ENCODE data around the gene ASIC2. TPM values are rescaled to one million over a fixed set of nuclear protein-coding genes. Genes with fewer than 3 reads are reported as not detected.

ASIC2 gene
- total RNA-seq, 3 donors from 2014 or later, result 0.15 to 0.16 TPM; not detected in 1

DNA sequence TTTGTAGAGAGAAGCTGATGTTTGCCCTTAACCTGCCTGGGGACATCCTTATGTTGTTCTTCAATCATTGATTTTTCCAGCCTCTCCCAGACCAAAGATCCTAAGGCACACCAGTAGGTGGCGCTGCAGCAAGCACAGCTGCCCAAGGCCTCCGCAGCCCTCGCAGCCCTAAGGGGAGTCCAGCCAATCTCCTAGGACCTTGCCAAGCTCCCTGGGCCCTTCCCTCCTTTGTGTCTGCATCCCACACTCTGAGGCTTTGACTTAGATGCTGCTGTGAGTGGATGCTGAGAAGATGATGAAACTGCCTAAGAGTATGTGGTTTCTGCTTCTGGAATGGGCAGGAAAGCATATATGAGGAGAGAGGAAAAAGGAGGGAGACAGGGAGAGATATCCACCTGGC is 254.4 kb downstream of the ASIC2 start:
- intact Hi-C loops (cut with DNase I; ENCODE audit: low total_unique reads), result no loop called here
- DNase-seq (ENCODE audit: low spot score in 2 of 2), result no peak
- H3K4me1 ChIP-seq, result no peaks in the 10 kb centered on the region
- H3K4me3 ChIP-seq, result no peak overlapping the region
- TF ChIP-seq POLR2A (IDR thresholded peaks at IDR 0.05), result no peak
- TF ChIP-seq, protein P1, sequence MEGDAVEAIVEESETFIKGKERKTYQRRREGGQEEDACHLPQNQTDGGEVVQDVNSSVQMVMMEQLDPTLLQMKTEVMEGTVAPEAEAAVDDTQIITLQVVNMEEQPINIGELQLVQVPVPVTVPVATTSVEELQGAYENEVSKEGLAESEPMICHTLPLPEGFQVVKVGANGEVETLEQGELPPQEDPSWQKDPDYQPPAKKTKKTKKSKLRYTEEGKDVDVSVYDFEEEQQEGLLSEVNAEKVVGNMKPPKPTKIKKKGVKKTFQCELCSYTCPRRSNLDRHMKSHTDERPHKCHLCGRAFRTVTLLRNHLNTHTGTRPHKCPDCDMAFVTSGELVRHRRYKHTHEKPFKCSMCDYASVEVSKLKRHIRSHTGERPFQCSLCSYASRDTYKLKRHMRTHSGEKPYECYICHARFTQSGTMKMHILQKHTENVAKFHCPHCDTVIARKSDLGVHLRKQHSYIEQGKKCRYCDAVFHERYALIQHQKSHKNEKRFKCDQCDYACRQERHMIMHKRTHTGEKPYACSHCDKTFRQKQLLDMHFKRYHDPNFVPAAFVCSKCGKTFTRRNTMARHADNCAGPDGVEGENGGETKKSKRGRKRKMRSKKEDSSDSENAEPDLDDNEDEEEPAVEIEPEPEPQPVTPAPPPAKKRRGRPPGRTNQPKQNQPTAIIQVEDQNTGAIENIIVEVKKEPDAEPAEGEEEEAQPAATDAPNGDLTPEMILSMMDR (IDR thresholded peaks at IDR 0.05), result peak in 1 of 3 donors; percentile 24
- H3K27ac ChIP-seq, result no peak overlapping the region
- H3K36me3 ChIP-seq, result no peaks in the 10 kb centered on the region
- H3K9me3 ChIP-seq, result no peaks in the 10 kb centered on the region
- H3K27me3 ChIP-seq, result peaks cover 0 to 7% of the 10 kb centered on the region in 2 donors

DNA sequence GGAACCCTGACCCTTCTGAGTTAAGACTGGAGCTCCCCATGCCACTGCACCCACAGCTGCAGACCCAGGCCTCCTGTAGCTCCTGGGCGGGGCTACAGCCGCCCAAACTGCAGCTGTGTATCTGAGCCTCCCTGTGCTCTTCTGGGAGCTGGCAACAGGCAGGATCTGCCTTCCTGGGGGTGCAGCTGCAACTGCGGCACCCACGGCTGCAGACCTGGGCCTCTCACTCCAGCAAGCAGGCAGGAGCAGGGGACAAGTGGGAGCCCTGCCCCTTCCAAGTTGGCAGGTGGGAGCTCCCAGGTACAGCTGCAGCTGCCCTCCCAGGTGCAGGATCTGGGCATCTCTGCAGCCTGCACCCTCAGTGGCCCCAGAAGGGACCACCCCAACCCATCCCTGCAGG is 259.9 kb downstream of the ASIC2 start:
- H3K27ac ChIP-seq, result no peak overlapping the region
- H3K4me3 ChIP-seq, result no peak overlapping the region
- H3K9me3 ChIP-seq, result no peaks in the 10 kb centered on the region
- no peaks in the 10 kb centered on the region for H3K36me3 ChIP-seq
- no peaks in the 10 kb centered on the region for H3K4me1 ChIP-seq
- intact Hi-C loops (cut with DNase I; ENCODE audit: low total_unique reads), result no loop called here
- H3K27me3 ChIP-seq, result peaks cover 0 to 12% of the 10 kb centered on the region in 2 donors
- TF ChIP-seq POLR2AphosphoS5 (IDR thresholded peaks at IDR 0.05) (no peak), POLR2A (IDR thresholded peaks at IDR 0.05) (no peak)
- TF ChIP-seq, protein P1 (IDR thresholded peaks at IDR 0.05), result no peak
- DNase-seq (ENCODE audit: low spot score in 2 of 2), result no peak

DNA sequence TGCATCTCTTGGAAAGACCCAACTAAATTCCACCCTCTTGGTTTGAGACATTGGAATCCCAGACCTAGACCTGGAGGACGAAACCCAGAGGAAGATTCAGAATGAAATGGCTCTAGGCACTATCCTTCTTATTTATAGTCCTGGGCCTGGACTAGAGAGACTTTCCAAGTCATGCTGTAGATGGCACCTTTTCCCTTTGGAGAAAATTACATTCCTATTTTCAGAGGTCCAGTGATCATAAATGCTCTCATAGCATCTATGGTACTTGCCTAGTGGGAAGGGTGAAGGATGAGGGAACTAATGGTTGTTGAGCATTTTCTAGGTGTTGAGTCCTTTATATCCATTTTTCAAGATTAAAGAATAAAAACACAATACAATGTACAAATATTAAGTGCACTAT is 264.3 kb downstream of the ASIC2 start:
- intact Hi-C loops (cut with DNase I; ENCODE audit: low total_unique reads), result no loop called here
- no peaks in the 10 kb centered on the region for H3K9me3 ChIP-seq
- DNase-seq (ENCODE audit: low spot score in 2 of 2), result no peak
- no peak overlapping the region for H3K4me3 ChIP-seq
- TF ChIP-seq POLR2A (IDR thresholded peaks at IDR 0.05) (no peak), POLR2AphosphoS5 (IDR thresholded peaks at IDR 0.05) (no peak)
- TF ChIP-seq, protein P1 (IDR thresholded peaks at IDR 0.05), result no peak
- no peaks in the 10 kb centered on the region for H3K4me1 ChIP-seq
- peaks cover 0 to 5% of the 10 kb centered on the region in 2 donors for H3K27me3 ChIP-seq
- H3K36me3 ChIP-seq, result no peaks in the 10 kb centered on the region
- no peak overlapping the region for H3K27ac ChIP-seq

DNA sequence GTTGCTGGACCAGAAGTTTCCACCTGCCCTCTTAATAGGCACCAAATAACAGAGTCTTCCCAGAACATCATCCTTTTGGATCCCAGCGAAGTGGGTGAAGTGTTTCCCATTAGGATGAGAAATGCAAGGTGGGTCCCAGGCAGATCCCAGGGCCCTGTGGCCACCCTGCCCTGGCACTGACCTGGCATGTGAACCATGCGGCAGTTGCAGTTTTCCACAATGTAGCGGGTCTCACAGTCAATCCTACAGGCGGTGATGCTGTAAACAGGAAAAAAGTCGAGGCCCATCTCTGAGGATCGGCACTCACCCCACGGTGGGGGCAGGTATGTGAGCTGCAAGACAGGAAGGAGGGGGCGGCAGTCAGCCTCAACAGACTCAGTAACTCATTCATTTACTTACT is 265.0 kb downstream of the ASIC2 start:
- intact Hi-C loops (cut with DNase I; ENCODE audit: low total_unique reads), result no loop called here
- Histone ChIP-seq H3K4me3 (no peak overlapping the region), H3K36me3 (no peaks in the 10 kb centered on the region), H3K9me3 (no peaks in the 10 kb centered on the region), H3K27ac (no peak overlapping the region), H3K27me3 (no peaks in the 10 kb centered on the region), H3K4me1 (no peaks in the 10 kb centered on the region)
- no peak for DNase-seq (ENCODE audit: low spot score in 2 of 2)
- TF ChIP-seq POLR2AphosphoS5 (IDR thresholded peaks at IDR 0.05) (no peak), POLR2A (IDR thresholded peaks at IDR 0.05) (no peak)
- TF ChIP-seq, protein P1 (IDR thresholded peaks at IDR 0.05), result no peak

DNA sequence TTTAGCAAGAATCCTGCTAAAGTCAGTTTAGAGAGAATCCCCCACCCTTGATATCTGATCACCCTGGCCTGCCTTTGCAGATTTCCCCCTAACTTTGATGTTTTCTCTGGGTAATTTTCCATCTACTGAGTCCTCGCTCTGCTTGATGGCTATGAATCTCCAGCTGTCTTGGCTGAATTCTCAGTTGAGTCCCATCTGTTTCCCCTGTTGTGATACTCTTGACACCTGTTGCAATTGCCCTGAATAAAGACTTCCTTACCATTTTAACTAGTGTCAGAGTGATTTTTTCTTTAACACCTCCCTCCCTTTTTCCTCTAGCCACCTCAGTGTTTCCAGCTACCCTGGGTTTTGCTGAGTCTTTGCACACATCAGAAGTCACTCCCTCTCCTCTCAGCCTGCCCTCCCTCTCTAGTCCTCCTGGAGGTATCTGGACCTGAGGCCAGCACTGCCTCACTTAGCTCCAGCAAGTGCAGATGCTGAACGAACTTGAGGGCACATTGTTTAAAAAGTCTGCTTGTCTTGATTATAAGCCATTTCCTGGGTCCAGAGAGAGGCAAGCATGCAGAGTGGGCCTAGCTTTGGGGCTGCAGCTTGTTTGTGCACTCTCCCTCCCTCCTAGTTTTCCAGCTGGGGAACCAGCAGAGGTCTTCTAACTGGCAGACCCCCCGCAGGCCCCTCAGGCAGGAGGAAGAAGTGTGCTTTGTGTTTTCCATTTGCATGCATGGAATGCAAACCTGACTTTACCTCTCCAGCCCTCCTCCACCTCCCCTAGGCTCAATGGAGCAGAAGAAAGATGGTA is 268.2 kb downstream of the ASIC2 start:
- Histone ChIP-seq H3K4me1 (no peaks in the 10 kb centered on the region), H3K27ac (no peak overlapping the region), H3K4me3 (no peak overlapping the region), H3K27me3 (no peaks in the 10 kb centered on the region), H3K9me3 (no peaks in the 10 kb centered on the region), H3K36me3 (no peaks in the 10 kb centered on the region)
- intact Hi-C loops (cut with DNase I; ENCODE audit: low total_unique reads), result no loop called here
- DNase-seq (ENCODE audit: low spot score in 2 of 2), result no peak
- TF ChIP-seq, protein P1 (IDR thresholded peaks at IDR 0.05), result no peak
- TF ChIP-seq POLR2A (IDR thresholded peaks at IDR 0.05) (no peak), POLR2AphosphoS5 (IDR thresholded peaks at IDR 0.05) (no peak)
